IMR-90 (cell line): ENCODE results near the gene CDC42EP2. TPM values are rescaled to one million over a fixed set of nuclear protein-coding genes. Genes with fewer than 3 reads are reported as not detected.
A peak's percentile ranks its signal among the peaks of the same experiment; 100 is the strongest.

Experiments
- ATAC-seq: fragments of 200-7000 bp; cut with Tn5 transposase; 2 replicates; pipeline ENCODE4 v1.9.1; 2020; ENCODE audit warnings: low read depth, mild to moderate bottlenecking, moderate library complexity
- BruUV-seq: library from RNA; stranded (reverse); fragments of 400-500 nt; replicated peaks from 2 replicates; lab custom pipeline; 2021; lab: Mats Ljungman, UMichigan
- CTCF ChIA-PET: fragments of 300-600 bp; formaldehyde crosslinking; extraction: SDS; loops from one replicate; lab custom pipeline; 2021; ENCODE audit warnings: antibody characterized with exemption; lab: Yijun Ruan, JAX
- POLR2A ChIA-PET: fragments of 300-600 bp; sonication (Branson Sonifier 250); formaldehyde crosslinking; loops from one replicate; lab custom pipeline; 2022; ENCODE audit warnings: antibody characterized with exemption; ENCODE audit not compliant: unreplicated experiment; lab: Charles Lee
- DNase-seq: peaks from one replicate; pipeline ENCODE4 v3.0.0; 2013
- H2AFZ ChIP-seq: replicated peaks from 2 replicates; pipeline ENCODE3; 2013; ENCODE audit warnings: low read length, mild to moderate bottlenecking; ENCODE audit not compliant: poor library complexity
- H2AK5ac ChIP-seq: 2 replicates; pipeline ENCODE4 v1.6.1; 2013; ENCODE audit warnings: low read depth, low read length, inconsistent platforms
- H2AK9ac ChIP-seq: replicated peaks from 2 replicates; pipeline ENCODE3; 2013; ENCODE audit warnings: mild to moderate bottlenecking, low read depth, low read length, moderate library complexity; ENCODE audit not compliant: poor library complexity
- H2BK120ac ChIP-seq: 2 replicates; pipeline ENCODE4 v1.6.1; 2013; ENCODE audit warnings: low read depth, low read length, inconsistent platforms
- H2BK15ac ChIP-seq: 3 replicates; pipeline ENCODE4 v1.6.1; 2013; ENCODE audit warnings: low read depth, low read length, inconsistent platforms
- H2BK20ac ChIP-seq: 2 replicates; pipeline ENCODE4 v1.6.1; 2013; ENCODE audit warnings: low read depth, mild to moderate bottlenecking, inconsistent platforms, low read length, moderate library complexity
- H2BK5ac ChIP-seq: 2 replicates; pipeline ENCODE4 v1.6.1; 2013; ENCODE audit warnings: mild to moderate bottlenecking, low read depth, low read length, inconsistent platforms; ENCODE audit not compliant: poor library complexity, severe bottlenecking
- H3K14ac ChIP-seq: replicated peaks from 2 replicates; pipeline ENCODE4 v1.6.1; 2013; ENCODE audit warnings: low read depth, low read length, inconsistent platforms
- H3K18ac ChIP-seq: 2 replicates; pipeline ENCODE4 v1.6.1; 2013; ENCODE audit warnings: low read depth, low read length, control low read depth
- H3K23ac ChIP-seq: 2 replicates; pipeline ENCODE4 v1.6.1; 2013; ENCODE audit warnings: low read depth, low read length, inconsistent platforms
- H3K27ac ChIP-seq: 2 replicates; pipeline ENCODE4 v1.5.1; 2013; ENCODE audit warnings: mild to moderate bottlenecking, control low read depth, low read length; ENCODE audit not compliant: insufficient read depth
- H3K27me3 ChIP-seq: 2 replicates; pipeline ENCODE4 v1.6.1; 2013; ENCODE audit warnings: low read length; ENCODE audit not compliant: control insufficient read depth, insufficient read depth
- H3K36me3 ChIP-seq: 2 replicates; pipeline ENCODE4 v1.6.1; 2013; ENCODE audit warnings: low read length, mixed read lengths; ENCODE audit not compliant: control insufficient read depth, insufficient read depth
- H3K4ac ChIP-seq: 2 replicates; pipeline ENCODE4 v1.6.1; 2013; ENCODE audit warnings: low read depth, low read length, inconsistent platforms
- H3K4me1 ChIP-seq: 2 replicates; pipeline ENCODE4 v1.6.1; 2013; ENCODE audit warnings: low read length, mixed read lengths; ENCODE audit not compliant: control insufficient read depth, insufficient read depth
- H3K4me2 ChIP-seq: 2 replicates; pipeline ENCODE4 v1.6.1; 2013; ENCODE audit warnings: low read depth, mild to moderate bottlenecking, control low read depth, low read length, moderate library complexity
- H3K4me3 ChIP-seq: 2 replicates; pipeline ENCODE4 v1.5.1; 2013; ENCODE audit warnings: low read depth, mild to moderate bottlenecking, control low read depth, low read length, moderate library complexity; ENCODE audit not compliant: insufficient read depth
- H3K56ac ChIP-seq: 2 replicates; pipeline ENCODE4 v1.6.1; 2013; ENCODE audit warnings: low read length, inconsistent platforms; ENCODE audit not compliant: insufficient read depth; ENCODE audit errors: extremely low read depth
- H3K79me1 ChIP-seq, 2 experiments: 2 replicates each; pipeline ENCODE4 v1.6.1; 2013; ENCODE audit warnings: low read length in 2 of 2, inconsistent platforms in 1 of 2, low read depth in 1 of 2
- H3K9ac ChIP-seq: 2 replicates; pipeline ENCODE4 v1.6.1; 2013; ENCODE audit warnings: low read depth, low read length, control low read depth
- H3K9me1 ChIP-seq: 2 replicates; pipeline ENCODE4 v1.6.1; 2013; ENCODE audit warnings: low read length, inconsistent platforms; ENCODE audit not compliant: insufficient read depth
- H3K9me3 ChIP-seq: 2 replicates; pipeline ENCODE4 v1.6.1; 2013; ENCODE audit warnings: low read length; ENCODE audit not compliant: control insufficient read depth, insufficient read depth
- H4K20me1 ChIP-seq: 2 replicates; pipeline ENCODE4 v1.6.1; 2013; ENCODE audit warnings: low read length, inconsistent platforms; ENCODE audit not compliant: insufficient read depth
- H4K5ac ChIP-seq: 2 replicates; pipeline ENCODE4 v1.6.1; 2013; ENCODE audit warnings: mild to moderate bottlenecking, low read depth, low read length, control low read depth
- H4K8ac ChIP-seq, 2 experiments: 2 replicates each; pipeline ENCODE4 v1.6.1; 2013; ENCODE audit warnings: low read depth in 2 of 2, low read length in 2 of 2, control low read depth in 1 of 2, inconsistent platforms in 1 of 2
- H4K91ac ChIP-seq: 2 replicates; pipeline ENCODE4 v1.6.1; 2013; ENCODE audit warnings: low read depth, low read length, inconsistent platforms; ENCODE audit not compliant: insufficient read depth
- BHLHE40 ChIP-seq: fragments of 150-350 bp; IDR thresholded peaks from 2 replicates; pipeline ENCODE4 v1.6.1; 2016; ENCODE audit warnings: mild to moderate bottlenecking, low read depth, low read length
- CTCF ChIP-seq: conservative IDR thresholded peaks from 2 replicates; pipeline ENCODE4 v1.5.1; 2012; ENCODE audit warnings: mild to moderate bottlenecking, low read depth, low read length, improper control_type of control experiment
- MAZ ChIP-seq: IDR thresholded peaks from 2 replicates; pipeline ENCODE4 v1.6.1; 2012; ENCODE audit warnings: low read depth, mild to moderate bottlenecking, low read length, improper control_type of control experiment, moderate library complexity, borderline replicate concordance
- MXI1 ChIP-seq: IDR thresholded peaks from 2 replicates; pipeline ENCODE4 v1.6.1; 2012; ENCODE audit warnings: low read depth, mild to moderate bottlenecking, low read length, moderate library complexity, borderline replicate concordance
- POLR2A ChIP-seq: IDR thresholded peaks from 2 replicates; pipeline ENCODE4 v1.6.1; 2012; ENCODE audit warnings: mild to moderate bottlenecking, low read depth, low read length
- RCOR1 ChIP-seq: IDR thresholded peaks from 2 replicates; pipeline ENCODE4 v1.6.1; 2012; ENCODE audit warnings: mild to moderate bottlenecking, low read length, improper control_type of control experiment; ENCODE audit not compliant: insufficient replicate concordance
- WGBS, 2 experiments: methylation state at CpG; one replicate each; pipeline versions ENCODE4 v1.1.5 to v1.1.7; 2013; ENCODE audit warnings: missing lambda C conversion rate in 2 of 2; ENCODE audit not compliant: insufficient read length in 1 of 2; ENCODE audit errors: extremely low coverage in 2 of 2; 5-methylcytosine and 5-hydroxymethylcytosine counted together
- dilution Hi-C: fragments of 300-500 bp; cut with HindIII; formaldehyde crosslinking; loops from one replicate; pipeline ENCODE4 v1.14.3; 2018; ENCODE audit warnings: low sequenced_read_pairs; ENCODE audit not compliant: unreplicated experiment
- in situ Hi-C: fragments of 300-500 bp; cut with MboI; formaldehyde crosslinking; loops from 3 replicates; pipeline ENCODE4 v1.14.3; 2019; ENCODE audit warnings: low sequenced_read_pairs, inconsistent platforms, mixed read lengths
- intact Hi-C: fragments of 100-400 bp; cut with micrococcal nuclease; formaldehyde crosslinking; loops from 2 replicates; pipeline ENCODE4 v1.10.0; 2022
- polyA plus RNA-seq, 3 experiments: library from polyadenylated mRNA; depleted of rRNA; stranded (reverse); fragments of >200 nt; gene quantifications; 2 replicates each; pipeline ENCODE4 v1.2.3, GENCODE V29; 2012; ENCODE audit warnings: low replicate concordance in 1 of 3
- total RNA-seq: library from RNA; depleted of rRNA; stranded (reverse); fragments of >200 nt; gene quantifications from 2 replicates; pipeline ENCODE4 v1.2.3, GENCODE V29; 2012

CDC42EP2 gene
- total and polyA plus RNA-seq, 2 of the 4 experiments (the other 2 are of a cell fraction) = 5.2 to 27.5 TPM

GRCh38 chr11:65354265-65355012 lies 39.8 kb downstream of the CDC42EP2 start, which contains the start of gene TIGD3:
Gene TIGD3 (plus strand): TSS chr11:65354751. CDS start chr11:65355809, 1,058 bp downstream.
- Histone ChIP-seq H3K18ac (no peak within 1 kb of the TSS), H3K9me3 (no peaks in the 10 kb centered on the region), H3K9ac (peak within 1 kb of the TSS; percentile 42; the same call in 1 of the 2 replicates), H3K4me3 (peak within 1 kb of the TSS; percentile 72), H2AK9ac (peak within 1 kb of the TSS; percentile 81), H2BK15ac (no peak within 1 kb of the TSS), H4K8ac (no peak within 1 kb of the TSS), H3K4ac (no peak within 1 kb of the TSS), H3K27ac (peak within 1 kb of the TSS; percentile 13; the same call in 1 of the 2 replicates), H2BK5ac (no peak within 1 kb of the TSS), H3K56ac (no peak within 1 kb of the TSS), H4K91ac (no peak within 1 kb of the TSS), H3K36me3 (peaks cover 23% of the 10 kb centered on the region), H3K79me1 (0 out of 4 replicates have a peak, but pooled peaks cover 0 to 4% of the 10 kb centered on the region in 2 experiments), H2AFZ (peak within 1 kb of the TSS; percentile 92), H2BK120ac (no peak within 1 kb of the TSS), H3K23ac (no peak within 1 kb of the TSS), H3K27me3 (peaks cover 22% of the 10 kb centered on the region), H3K14ac (no peak within 1 kb of the TSS), H2BK20ac (no peak within 1 kb of the TSS), H3K4me1 (peaks cover 8% of the 10 kb centered on the region), H4K20me1 (peaks cover 15% of the 10 kb centered on the region), H3K9me1 (peaks cover 9% of the 10 kb centered on the region; the same call in 1 of the 2 replicates), H3K4me2 (peak within 1 kb of the TSS; percentile 98), H4K5ac (no peak within 1 kb of the TSS), H2AK5ac (no peak within 1 kb of the TSS)
- in situ Hi-C loops (no loop called here), dilution Hi-C loops (no loop called here), intact Hi-C loops (no loop called here)
- DNase-seq (peak; percentile 91), ATAC-seq (peak; percentile 98)
- TF ChIP-seq BHLHE40 (peak; percentile 52; the same call in 1 of the 2 replicates), MAZ (peak; percentile 82; the same call in 1 of the 2 replicates), CTCF (no peak), MXI1 (peak; percentile 95), POLR2A (peak; percentile 48; the same call in 1 of the 2 replicates), RCOR1 (no peak)
- WGBS, 2 experiments = 0% methylated on average over 39 of the region's 79 CpGs; no CpG with 5 or more reads in 1 of the 2 experiments
- BruUV-seq = no TSS peak
- CTCF ChIA-PET = no interaction called here
- POLR2A ChIA-PET = interaction anchor here (0.6 to 0.7 kb wide), 2 partner anchors 20 to 149 kb away, joined by 4 read pairs; no protein-coding TSS in a partner anchor
